T-helper 1 cell (primary cell): Measurements from ENCODE around the gene APLP2.
"Not testable (repeated sequence)": the region's sequence is repeated elsewhere in the genome, so short reads cannot be mapped to it uniquely, and the experiment has no call there.

ENCODE experiments used
- DNase-seq, 5 donors: peaks; one replicate each; pipeline ENCODE4 v3.0.0-alpha.2; 2012 to 2020

The APLP2 gene

GRCh38 chr11:130151196-130151595 is 81.5 kb downstream of the APLP2 start:
- no peak for DNase-seq

GRCh38 chr11:130156108-130157022 is 86.7 kb downstream of the APLP2 start:
- DNase-seq: no peak

DNA sequence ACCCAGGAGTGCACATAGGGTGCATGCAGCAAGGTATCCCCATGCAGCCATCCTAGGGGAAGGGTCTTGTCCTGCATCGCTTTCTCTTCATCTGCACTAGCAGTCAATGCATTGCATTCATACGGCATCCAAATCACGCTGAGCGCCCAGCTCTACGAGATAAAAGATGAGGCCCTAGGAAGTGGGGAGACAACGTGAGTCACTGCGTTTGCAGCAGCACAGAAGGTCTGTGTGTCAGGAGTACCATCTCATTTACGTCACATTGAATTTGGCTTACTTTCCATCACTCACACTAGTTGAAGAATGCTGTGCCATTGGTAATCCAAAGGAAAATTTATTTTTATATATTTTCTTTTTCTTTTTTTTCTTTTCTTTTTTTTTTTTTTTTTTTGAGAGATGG is 87.4 kb downstream of the APLP2 start:
- no peak for DNase-seq

GRCh38 chr11:130157840-130158239 is 88.1 kb downstream of the APLP2 start:
- DNase-seq: no peak

DNA sequence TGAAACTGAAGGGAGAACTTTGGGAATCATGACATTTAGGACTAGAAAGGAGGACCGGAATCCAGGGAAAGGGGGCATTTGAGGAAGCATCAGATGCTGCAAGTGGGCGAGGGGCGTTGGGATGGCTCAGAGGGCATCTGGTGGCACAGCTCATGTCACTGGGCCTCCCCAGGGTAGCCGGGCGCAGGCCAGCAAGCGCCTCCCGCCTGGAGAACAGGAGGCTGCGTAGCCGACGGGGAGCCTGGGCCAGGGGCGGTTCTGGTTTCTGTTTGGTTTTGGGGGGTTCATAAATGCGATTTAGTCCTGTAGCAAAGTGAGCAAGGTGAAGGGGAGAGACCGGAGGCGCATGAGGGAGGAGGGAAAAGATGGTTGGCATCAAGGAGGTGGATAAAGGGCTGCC is 89.4 kb downstream of the APLP2 start:
- DNase-seq: no peak

- DNase-seq: no peak
Measured at GRCh38 chr11:130159657-130160497, 90.2 kb downstream of the APLP2 start, which contains the start of gene ST14. TSS of gene ST14 (plus strand) at chr11:130159782. CDS start at chr11:130159980, 198 bp downstream.

- DNase-seq: no peak
Measured at GRCh38 chr11:130160498-130161155, 90.9 kb downstream of the APLP2 start.

DNA sequence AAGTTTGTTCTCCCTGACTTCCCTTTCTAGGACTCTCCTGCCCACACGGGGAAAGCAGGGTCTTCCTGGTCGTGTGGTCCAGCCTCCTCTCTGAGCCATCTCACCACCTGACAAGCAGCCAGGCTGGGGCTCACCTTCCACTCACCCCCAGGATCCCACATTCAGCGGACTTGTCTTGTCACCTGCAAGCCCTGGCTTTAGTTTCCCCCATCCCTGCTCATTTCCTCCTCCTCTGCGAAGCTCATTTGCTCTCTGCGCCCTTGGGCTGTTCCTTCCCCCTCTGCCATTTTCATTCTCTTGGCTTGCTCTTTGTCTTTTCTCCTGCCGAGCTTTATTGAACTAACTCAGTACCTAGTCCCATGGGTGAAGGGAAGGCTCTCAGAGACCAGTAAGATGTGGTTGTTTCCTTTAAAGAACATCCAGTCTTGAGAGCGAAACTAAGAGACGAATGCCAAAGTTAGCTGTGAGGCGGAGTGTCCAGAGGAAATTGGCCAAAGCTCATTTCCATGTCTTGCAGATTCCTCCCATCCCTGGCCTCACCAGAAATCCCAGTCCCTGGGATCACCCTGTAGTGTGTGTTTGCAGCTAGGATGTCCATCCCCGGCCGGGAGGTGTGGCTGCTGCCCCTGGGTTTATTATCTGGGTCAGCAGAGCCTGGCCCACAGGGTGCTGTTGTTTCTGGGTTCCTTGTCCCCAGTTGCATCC is 91.9 kb downstream of the APLP2 start:
- no peak for DNase-seq

GRCh38 chr11:130162733-130163132 is 93.0 kb downstream of the APLP2 start:
- DNase-seq: no peak

DNA sequence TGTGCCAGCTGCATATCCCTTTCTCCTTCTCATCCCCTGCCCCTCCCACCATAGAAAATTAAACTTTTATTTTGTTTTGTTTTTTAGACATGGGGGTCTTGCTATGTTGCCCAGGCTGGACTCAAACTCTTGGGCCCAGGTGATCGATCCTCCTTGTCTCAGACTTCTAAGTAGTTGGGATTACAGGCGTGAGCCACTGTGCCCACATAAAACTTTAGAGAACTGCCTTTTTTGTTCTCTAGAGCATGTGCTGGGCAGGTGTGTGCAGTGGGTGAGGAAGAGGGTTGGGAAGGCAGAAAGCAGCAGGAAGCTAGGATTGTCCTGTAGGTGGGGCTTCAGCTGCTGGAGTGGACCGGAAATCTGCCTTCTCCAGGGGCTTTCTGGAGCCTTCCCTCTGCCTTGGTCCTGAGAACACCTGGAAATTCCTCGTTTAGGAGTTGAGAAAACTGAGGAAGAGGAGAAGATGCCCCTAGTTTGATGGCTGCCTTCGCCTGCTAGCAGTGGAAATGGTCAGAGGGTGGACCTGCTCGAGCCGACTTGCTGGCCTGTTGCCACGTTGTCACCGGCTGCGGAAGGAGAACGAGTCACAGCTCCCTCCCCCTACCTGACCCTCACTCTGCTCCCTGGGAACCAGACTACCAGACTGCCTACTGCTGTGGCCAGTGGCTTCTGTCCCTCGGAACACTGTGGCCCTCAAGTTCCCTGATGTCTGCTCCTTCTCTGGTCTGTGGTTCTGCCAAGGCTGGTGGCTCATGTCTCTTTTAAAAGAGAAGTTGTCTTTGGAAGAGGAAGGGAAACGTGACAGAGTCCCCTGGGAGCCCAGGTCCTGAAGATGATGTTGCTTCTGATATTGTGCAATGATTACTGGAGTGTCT is 93.9 kb downstream of the APLP2 start:
- DNase-seq: no peak

DNA sequence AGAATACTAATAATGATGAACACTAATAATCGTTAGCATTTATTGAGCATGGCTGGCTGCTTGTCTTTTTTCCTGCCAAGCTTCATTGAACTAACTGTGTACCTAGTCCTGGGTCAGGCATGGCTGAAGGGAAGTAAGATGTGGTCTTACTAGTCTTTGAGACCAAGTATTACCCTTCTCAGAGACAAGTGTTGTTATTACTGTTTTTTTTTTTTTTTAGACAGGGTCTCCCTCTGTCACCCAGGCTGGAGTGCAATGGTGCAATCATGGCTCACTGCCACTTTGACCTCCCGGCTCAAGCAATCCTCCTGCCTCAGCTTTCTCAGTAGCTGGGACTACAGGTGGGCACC is 94.5 kb downstream of the APLP2 start:
- DNase-seq: no peak

- no peak for DNase-seq
Measured at GRCh38 chr11:130165601-130166456, 96.1 kb downstream of the APLP2 start.

- DNase-seq: no peak
Measured at GRCh38 chr11:130166457-130166784, 96.7 kb downstream of the APLP2 start.

- DNase-seq: no peak
Measured at GRCh38 chr11:130167146-130167545, 97.5 kb downstream of the APLP2 start.

DNA sequence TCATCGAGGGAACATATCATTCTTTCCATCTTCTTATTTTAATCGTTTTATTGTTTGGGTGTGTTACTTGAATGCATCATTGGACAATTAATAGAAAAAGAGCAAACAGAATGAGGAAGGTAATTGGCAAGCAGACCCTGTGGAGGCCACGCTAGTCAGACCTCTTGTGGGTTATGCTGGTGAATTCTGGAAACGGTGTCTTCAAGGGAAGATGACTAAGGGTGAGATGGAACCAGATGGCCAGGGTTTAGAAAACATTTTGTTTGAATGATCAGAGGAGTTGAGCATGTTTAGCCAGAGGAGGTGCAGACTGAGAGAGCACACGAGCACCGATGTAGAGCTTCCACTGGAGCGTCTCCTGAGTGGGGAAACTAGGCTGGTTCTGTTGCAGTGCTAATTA is 98.4 kb downstream of the APLP2 start:
- no peak for DNase-seq

GRCh38 chr11:130170345-130170744 is 100.7 kb downstream of the APLP2 start:
- no peak for DNase-seq

DNA sequence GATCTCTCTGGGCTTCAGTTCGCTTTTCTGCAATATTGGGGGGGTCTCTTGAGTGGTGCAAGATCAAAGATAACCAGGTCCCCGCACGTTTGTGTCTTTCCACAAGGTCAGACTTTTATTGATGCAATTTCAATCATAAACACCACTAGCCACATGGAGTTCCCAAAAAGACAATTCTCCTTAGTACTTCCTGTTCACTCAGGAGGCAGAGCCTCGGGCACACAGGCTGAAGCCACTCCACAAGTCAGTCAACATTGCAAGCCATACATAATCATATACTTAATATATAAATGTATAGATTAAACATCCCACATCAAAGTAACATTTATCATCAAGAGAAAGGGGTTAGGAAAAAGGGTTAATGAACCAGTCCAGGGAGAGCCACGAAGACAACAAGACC is 101.8 kb downstream of the APLP2 start:
- DNase-seq: no peak

DNA sequence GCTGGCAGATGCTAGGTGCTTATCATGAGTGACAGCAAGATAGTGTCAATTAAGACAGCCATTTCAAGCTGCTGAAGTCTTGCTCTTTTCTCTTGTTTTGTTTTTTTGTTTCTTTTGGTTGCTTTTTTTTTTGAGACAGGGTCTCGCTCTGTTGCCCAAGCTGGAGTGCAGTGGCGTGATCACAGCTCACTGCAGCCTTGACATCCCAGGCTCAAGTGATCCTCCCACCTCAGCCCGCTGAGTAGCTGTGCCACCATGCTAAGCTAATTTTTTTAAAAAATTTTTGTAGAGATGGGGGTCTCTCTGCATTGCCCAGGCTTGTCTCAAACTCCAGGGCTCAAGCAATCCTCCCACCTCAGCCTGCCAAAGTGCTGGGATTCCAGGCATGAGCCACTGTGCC is 102.3 kb downstream of the APLP2 start:
- DNase-seq: not testable (repeated sequence)

DNA sequence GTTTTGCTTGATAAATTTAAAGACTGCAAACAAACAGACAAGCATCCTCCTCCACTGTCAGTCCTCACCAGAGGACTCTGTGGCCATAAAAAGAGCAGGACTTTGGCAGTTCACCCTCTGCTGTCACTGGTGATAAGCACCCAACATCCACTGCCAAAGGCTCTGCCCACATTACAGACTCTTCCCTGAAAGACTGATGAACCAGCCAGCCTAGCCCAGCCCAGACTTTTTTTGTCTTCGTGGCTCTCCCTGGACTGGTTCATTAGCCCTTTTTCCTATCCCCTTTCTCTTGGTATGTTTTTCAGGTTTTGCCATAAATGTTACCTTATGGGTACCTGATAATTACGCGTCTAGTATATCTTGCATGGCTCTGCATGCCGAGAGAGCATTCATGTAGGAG is 104.9 kb downstream of the APLP2 start:
- no peak for DNase-seq

GRCh38 chr11:130175898-130176297 is 106.2 kb downstream of the APLP2 start:
- no peak for DNase-seq

DNA sequence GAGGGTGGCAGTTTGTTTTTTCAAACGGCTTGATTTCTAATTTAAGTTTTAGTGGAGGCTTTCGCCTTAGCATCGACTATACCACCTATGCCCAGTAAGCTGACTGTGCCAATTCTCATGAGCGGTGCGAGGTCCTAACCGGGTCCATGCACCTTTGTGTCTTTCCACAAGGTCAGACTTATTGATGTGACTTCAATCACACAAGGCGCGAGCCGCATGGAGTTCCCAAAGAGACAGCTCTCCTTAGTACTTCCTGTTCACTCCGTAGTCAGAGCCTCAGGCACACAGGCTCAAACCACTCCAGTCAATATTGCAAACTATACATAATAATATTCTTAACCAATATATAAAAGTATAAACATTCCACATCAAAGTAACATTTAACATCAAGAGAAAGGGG is 108.1 kb downstream of the APLP2 start:
- DNase-seq: no peak
